ENCODE results near the gene C7.

Gene C7

DNA sequence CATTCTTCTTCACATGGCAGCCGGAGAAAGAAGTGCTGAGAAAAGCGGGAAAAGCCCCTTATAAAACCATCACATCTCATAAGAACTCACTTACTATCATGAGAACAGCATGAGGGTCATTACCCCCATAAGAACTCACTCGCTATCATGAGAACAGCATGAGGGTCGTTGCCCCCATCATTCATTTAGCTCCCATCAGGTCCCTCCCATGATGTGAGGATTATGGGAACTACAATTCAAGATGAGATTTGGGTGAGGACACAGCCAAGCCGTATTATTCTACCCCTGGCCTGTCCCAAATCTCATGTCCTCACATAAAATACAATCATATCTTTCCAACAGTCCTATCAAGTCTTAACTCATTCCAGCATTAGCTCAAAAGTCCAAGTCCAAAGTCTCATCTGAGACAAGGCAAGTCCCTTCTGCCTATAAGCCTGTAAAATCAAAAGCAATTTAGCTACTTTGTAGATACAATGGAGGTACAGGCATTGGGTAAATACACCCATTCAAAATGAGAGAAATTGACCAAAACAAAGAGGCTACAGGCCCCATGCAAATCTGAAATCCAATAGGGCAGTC is 82.8 kb downstream of the C7 start (continued):
- no peak for TF ChIP-seq BCL11B (tag by site-specific recombination; IDR thresholded peaks at IDR 0.05; ENCODE audit: low read depth)
- TF ChIP-seq MYNN (tag by site-specific recombination; IDR thresholded peaks at IDR 0.05; ENCODE audit: borderline replicate concordance), result no peak
- TF ChIP-seq ZNF677 (tag by site-specific recombination; IDR thresholded peaks at IDR 0.05), result no peak
- TF ChIP-seq GLIS1 (tag by site-specific recombination; IDR thresholded peaks at IDR 0.05), result no peak
- no peak for TF ChIP-seq ZBTB48 (tag by site-specific recombination; IDR thresholded peaks at IDR 0.05)

DNA sequence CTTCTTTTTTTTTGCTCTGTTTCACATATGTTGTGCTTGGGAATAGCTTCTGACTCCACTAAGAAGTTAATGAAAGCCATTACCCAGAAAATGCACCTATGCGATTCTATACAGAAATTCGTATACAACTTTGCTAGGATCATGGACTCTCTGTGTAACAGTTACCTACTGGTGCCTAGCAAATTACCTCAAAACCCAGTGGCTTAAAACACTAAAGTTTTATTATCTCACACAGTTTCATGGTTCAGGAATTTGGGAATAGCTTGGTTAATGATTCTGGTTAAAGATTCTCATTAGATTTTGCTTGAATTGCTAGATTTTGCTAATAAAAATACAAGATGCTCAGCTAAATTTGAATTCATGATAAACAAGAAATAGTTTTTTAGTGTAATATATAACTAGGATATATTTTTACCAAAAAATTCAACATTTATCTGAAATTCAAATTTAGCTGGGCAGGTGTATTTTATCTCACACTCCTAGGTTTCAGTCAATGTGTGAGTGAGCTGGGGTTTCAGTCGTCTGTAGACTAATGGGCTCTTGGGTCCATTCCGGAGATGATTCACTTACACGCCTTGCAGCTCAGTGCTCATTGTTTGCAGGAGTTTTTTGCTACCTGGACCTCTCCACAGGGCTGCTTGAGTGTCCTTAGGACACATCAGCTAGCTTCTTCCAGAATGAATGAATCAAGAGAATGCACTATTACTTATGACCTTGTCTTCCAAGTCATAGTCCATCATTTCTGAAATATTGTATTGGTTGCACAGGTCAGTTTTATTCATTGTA is 86.7 kb downstream of the C7 start:
- no peaks in the 10 kb centered on the region for H3K4me1 ChIP-seq (ENCODE audit: control insufficient read depth, insufficient read depth, low read length)
- CTCF ChIA-PET, result interaction anchor here (0.7 kb wide), 1 partner anchor 572 kb away, joined by 3 read pairs; no protein-coding TSS in a partner anchor
- POLR2A ChIA-PET, result no interaction called here
- TF ChIP-seq, protein P1, sequence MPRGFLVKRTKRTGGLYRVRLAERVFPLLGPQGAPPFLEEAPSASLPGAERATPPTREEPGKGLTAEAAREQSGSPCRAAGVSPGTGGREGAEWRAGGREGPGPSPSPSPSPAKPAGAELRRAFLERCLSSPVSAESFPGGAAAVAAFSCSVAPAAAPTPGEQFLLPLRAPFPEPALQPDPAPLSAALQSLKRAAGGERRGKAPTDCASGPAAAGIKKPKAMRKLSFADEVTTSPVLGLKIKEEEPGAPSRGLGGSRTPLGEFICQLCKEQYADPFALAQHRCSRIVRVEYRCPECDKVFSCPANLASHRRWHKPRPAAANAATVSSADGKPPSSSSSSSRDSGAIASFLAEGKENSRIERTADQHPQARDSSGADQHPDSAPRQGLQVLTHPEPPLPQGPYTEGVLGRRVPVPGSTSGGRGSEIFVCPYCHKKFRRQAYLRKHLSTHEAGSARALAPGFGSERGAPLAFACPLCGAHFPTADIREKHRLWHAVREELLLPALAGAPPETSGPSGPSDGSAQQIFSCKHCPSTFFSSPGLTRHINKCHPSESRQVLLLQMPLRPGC (tag by site-specific recombination; IDR thresholded peaks at IDR 0.05), result no peak
- no peak for TF ChIP-seq WT1 (tag by site-specific recombination; IDR thresholded peaks at IDR 0.05)
- TF ChIP-seq ZNF211 (tag by site-specific recombination; IDR thresholded peaks at IDR 0.05; ENCODE audit: low read depth), result no peak
- no peak overlapping the region for H3K27ac ChIP-seq (ENCODE audit: extremely low read depth, low read depth, low read length)
- H3K9me3 ChIP-seq (ENCODE audit: control insufficient read depth, insufficient read depth, low read depth, low read length), result no peaks in the 10 kb centered on the region
- H3K4me3 ChIP-seq (ENCODE audit: low read depth, low read length), result no peak overlapping the region
- no peaks in the 10 kb centered on the region for H3K36me3 ChIP-seq (ENCODE audit: control insufficient read depth in 2 of 2, insufficient read depth in 1 of 2, low read length in 2 of 2)

DNA sequence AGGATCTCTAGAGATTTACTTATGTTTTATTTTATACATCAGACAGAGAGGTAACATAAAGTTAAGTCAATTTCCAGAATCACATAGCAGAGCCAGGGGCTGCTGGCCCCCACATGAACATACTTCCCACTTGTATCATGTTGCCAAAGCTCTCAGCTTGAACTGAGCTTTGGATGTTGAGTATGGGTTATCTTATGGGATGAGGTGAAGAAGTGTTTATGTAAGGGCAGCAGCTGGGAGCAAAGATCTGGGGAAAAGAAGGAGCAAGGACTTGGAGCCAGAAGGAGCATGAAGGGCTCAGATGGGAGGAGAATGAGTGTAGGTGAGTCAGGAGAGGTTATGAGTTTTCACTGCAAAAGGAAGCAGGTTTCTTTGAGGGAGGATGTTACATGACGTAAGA is 89.8 kb downstream of the C7 start:
- CTCF ChIA-PET, result no interaction called here
- no peak overlapping the region for H3K4me3 ChIP-seq (ENCODE audit: low read depth, low read length)
- no peaks in the 10 kb centered on the region for H3K9me3 ChIP-seq (ENCODE audit: control insufficient read depth, insufficient read depth, low read depth, low read length)
- POLR2A ChIA-PET, result no interaction called here
- TF ChIP-seq, protein P2, sequence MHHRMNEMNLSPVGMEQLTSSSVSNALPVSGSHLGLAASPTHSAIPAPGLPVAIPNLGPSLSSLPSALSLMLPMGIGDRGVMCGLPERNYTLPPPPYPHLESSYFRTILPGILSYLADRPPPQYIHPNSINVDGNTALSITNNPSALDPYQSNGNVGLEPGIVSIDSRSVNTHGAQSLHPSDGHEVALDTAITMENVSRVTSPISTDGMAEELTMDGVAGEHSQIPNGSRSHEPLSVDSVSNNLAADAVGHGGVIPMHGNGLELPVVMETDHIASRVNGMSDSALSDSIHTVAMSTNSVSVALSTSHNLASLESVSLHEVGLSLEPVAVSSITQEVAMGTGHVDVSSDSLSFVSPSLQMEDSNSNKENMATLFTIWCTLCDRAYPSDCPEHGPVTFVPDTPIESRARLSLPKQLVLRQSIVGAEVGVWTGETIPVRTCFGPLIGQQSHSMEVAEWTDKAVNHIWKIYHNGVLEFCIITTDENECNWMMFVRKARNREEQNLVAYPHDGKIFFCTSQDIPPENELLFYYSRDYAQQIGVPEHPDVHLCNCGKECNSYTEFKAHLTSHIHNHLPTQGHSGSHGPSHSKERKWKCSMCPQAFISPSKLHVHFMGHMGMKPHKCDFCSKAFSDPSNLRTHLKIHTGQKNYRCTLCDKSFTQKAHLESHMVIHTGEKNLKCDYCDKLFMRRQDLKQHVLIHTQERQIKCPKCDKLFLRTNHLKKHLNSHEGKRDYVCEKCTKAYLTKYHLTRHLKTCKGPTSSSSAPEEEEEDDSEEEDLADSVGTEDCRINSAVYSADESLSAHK (tag by site-specific recombination; IDR thresholded peaks at IDR 0.05), result no peak
- no peak for TF ChIP-seq ZNF529 (tag by site-specific recombination; IDR thresholded peaks at IDR 0.05; ENCODE audit: insufficient replicate concordance)
- TF ChIP-seq ZNF16 (tag by site-specific recombination; IDR thresholded peaks at IDR 0.05; ENCODE audit: low read depth), result no peak
- no peak for TF ChIP-seq SCRT2 (tag by site-specific recombination; IDR thresholded peaks at IDR 0.05)
- no peak for TF ChIP-seq ZNF596 (tag by site-specific recombination; IDR thresholded peaks at IDR 0.05)
- TF ChIP-seq, protein P3, sequence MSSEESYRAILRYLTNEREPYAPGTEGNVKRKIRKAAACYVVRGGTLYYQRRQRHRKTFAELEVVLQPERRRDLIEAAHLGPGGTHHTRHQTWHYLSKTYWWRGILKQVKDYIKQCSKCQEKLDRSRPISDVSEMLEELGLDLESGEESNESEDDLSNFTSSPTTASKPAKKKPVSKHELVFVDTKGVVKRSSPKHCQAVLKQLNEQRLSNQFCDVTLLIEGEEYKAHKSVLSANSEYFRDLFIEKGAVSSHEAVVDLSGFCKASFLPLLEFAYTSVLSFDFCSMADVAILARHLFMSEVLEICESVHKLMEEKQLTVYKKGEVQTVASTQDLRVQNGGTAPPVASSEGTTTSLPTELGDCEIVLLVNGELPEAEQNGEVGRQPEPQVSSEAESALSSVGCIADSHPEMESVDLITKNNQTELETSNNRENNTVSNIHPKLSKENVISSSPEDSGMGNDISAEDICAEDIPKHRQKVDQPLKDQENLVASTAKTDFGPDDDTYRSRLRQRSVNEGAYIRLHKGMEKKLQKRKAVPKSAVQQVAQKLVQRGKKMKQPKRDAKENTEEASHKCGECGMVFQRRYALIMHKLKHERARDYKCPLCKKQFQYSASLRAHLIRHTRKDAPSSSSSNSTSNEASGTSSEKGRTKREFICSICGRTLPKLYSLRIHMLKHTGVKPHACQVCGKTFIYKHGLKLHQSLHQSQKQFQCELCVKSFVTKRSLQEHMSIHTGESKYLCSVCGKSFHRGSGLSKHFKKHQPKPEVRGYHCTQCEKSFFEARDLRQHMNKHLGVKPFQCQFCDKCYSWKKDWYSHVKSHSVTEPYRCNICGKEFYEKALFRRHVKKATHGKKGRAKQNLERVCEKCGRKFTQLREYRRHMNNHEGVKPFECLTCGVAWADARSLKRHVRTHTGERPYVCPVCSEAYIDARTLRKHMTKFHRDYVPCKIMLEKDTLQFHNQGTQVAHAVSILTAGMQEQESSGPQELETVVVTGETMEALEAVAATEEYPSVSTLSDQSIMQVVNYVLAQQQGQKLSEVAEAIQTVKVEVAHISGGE (tag by site-specific recombination; conservative IDR thresholded peaks at IDR 0.05; ENCODE audit: low read depth), result no peak
- TF ChIP-seq, protein P4, sequence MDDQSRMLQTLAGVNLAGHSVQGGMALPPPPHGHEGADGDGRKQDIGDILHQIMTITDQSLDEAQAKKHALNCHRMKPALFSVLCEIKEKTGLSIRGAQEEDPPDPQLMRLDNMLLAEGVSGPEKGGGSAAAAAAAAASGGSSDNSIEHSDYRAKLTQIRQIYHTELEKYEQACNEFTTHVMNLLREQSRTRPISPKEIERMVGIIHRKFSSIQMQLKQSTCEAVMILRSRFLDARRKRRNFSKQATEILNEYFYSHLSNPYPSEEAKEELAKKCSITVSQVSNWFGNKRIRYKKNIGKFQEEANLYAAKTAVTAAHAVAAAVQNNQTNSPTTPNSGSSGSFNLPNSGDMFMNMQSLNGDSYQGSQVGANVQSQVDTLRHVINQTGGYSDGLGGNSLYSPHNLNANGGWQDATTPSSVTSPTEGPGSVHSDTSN (CRISPR knock-in tag; IDR thresholded peaks at IDR 0.05), result no peak
- no peak for TF ChIP-seq ZNF239 (tag by site-specific recombination; IDR thresholded peaks at IDR 0.05)
- TF ChIP-seq ZNF843 (tag by site-specific recombination; IDR thresholded peaks at IDR 0.05), result no peak
- no peak for TF ChIP-seq ZNF561 (tag by site-specific recombination; IDR thresholded peaks at IDR 0.05; ENCODE audit: borderline replicate concordance)
- no peak for TF ChIP-seq MYNN (tag by site-specific recombination; IDR thresholded peaks at IDR 0.05; ENCODE audit: borderline replicate concordance)
- H3K27ac ChIP-seq (ENCODE audit: extremely low read depth, low read depth, low read length), result no peak overlapping the region
- no peaks in the 10 kb centered on the region for H3K36me3 ChIP-seq (ENCODE audit: control insufficient read depth in 2 of 2, insufficient read depth in 1 of 2, low read length in 2 of 2)
- no peaks in the 10 kb centered on the region for H3K4me1 ChIP-seq (ENCODE audit: control insufficient read depth, insufficient read depth, low read length)
